ENCODE measurements around the gene TMEM63B. TPM values are rescaled to one million over a fixed set of nuclear protein-coding genes. Genes with fewer than 3 reads are reported as not detected.
A peak's percentile ranks its signal among the peaks of the same experiment; 100 is the strongest.

The TMEM63B gene
- total RNA-seq, 2 experiments from 2014 or later = 11.4 to 12.8 TPM

- peak; percentile 46 to 85 (median 64) for DNase-seq
- Histone ChIP-seq H3K36me3 (ENCODE audit: insufficient read depth, low read length) (no peaks in the 10 kb centered on the region), H3K9me3 (ENCODE audit: control insufficient read depth in 1 of 2, insufficient read depth in 1 of 2, low read length in 2 of 2) (no peaks in the 10 kb centered on the region), H3K27ac (ENCODE audit: low read depth in 1 of 2, low read length in 2 of 2) (no peak overlapping the region), H3K4me1 (ENCODE audit: insufficient read depth, low read length) (peaks cover 13% of the 10 kb centered on the region), H3K4me3 (ENCODE audit: low read length) (no peak overlapping the region), H3K27me3 (ENCODE audit: control insufficient read depth in 1 of 2, insufficient read depth in 2 of 2, low read length in 2 of 2) (peaks cover 5 to 9% of the 10 kb centered on the region in 2 experiments)
- Mint-ChIP-seq H3K4me3 (no peak overlapping the region), H3K27ac (no peak overlapping the region), H3K27me3 (peaks cover 26% of the 10 kb centered on the region), H3K9me3 (no peaks in the 10 kb centered on the region), H3K36me3 (ENCODE audit: low read depth) (no peaks in the 10 kb centered on the region), H3K4me1 (ENCODE audit: low read depth) (peaks cover 7% of the 10 kb centered on the region)
- POLR2A ChIA-PET = interaction anchor here (1.5 to 1.6 kb wide), 2 partner anchors 310 to 354 kb away, joined by 8 to 9 read pairs; no protein-coding TSS in a partner anchor
- CTCF ChIA-PET = interaction anchor here (0.6 to 2.2 kb wide), 18 partner anchors 10 to 471 kb away, joined by 3 to 16 read pairs (median 4); partner anchors contain the start of genes GTPBP2, SPATS1 and VEGFA
- intact Hi-C loops (cut with DNase I, micrococcal nuclease) = loop anchor here (1.0 to 5.0 kb wide), 5 partner anchors 310 to 472 kb away; no protein-coding TSS in a partner anchor
- TF ChIP-seq CTCF (IDR thresholded peaks at IDR 0.05) = peak; percentile 82
- ATAC-seq (ENCODE audit: poor library complexity) = peak; percentile 67
These were observed 48.3 kb upstream of the TMEM63B start for GRCh38 chr6:44078827-44079671.

- peaks cover under 1% of the 10 kb centered on the region for H3K4me1 Mint-ChIP-seq (ENCODE audit: low read depth)
- intact Hi-C loops (cut with DNase I, micrococcal nuclease) = loop anchor here (1.0 to 5.0 kb wide), 5 partner anchors 310 to 472 kb away; no protein-coding TSS in a partner anchor
- no peaks in the 10 kb centered on the region for H3K9me3 ChIP-seq (ENCODE audit: control insufficient read depth in 1 of 2, insufficient read depth in 1 of 2, low read length in 2 of 2)
These were observed 47.7 kb upstream of the TMEM63B start for GRCh38 chr6:44079672-44080071.

More at GRCh38 chr6:44079672-44080071, 47.7 kb upstream of the TMEM63B start:
- Histone ChIP-seq H3K27me3 (ENCODE audit: control insufficient read depth in 1 of 2, insufficient read depth in 2 of 2, low read length in 2 of 2) (peaks cover 5 to 9% of the 10 kb centered on the region in 2 experiments), H3K4me1 (ENCODE audit: insufficient read depth, low read length) (peaks cover 7% of the 10 kb centered on the region), H3K36me3 (ENCODE audit: insufficient read depth, low read length) (no peaks in the 10 kb centered on the region), H3K27ac (ENCODE audit: low read depth in 1 of 2, low read length in 2 of 2) (no peak overlapping the region), H3K4me3 (ENCODE audit: low read length) (no peak overlapping the region)
- no peak for TF ChIP-seq CTCF (IDR thresholded peaks at IDR 0.05)
- Mint-ChIP-seq H3K36me3 (ENCODE audit: low read depth) (no peaks in the 10 kb centered on the region), H3K27ac (no peak overlapping the region), H3K4me3 (no peak overlapping the region), H3K9me3 (no peaks in the 10 kb centered on the region), H3K27me3 (peaks cover 22% of the 10 kb centered on the region)
- ChIA-PET POLR2A (interaction anchor here (1.5 to 1.6 kb wide), 2 partner anchors 310 to 355 kb away, joined by 8 to 9 read pairs; no protein-coding TSS in a partner anchor), CTCF (interaction anchor here (0.7 to 2.2 kb wide), 14 partner anchors 11 to 471 kb away, joined by 3 to 16 read pairs (median 4); partner anchors contain the start of genes GTPBP2 and VEGFA)
- no peak for ATAC-seq (ENCODE audit: poor library complexity)
- no peak for DNase-seq
